SH-SY5Y (cell line): Measurements from ENCODE around the gene PDGFD.

Experiments used
- GATA2 ChIP-seq: IDR thresholded peaks from 2 replicates; pipeline ENCODE4 v1.6.1; 2011; ENCODE audit warnings: mild to moderate bottlenecking, low read depth, low read length
- GATA3 ChIP-seq: IDR thresholded peaks from 2 replicates; pipeline ENCODE4 v1.6.1; 2011; ENCODE audit warnings: low read depth, mild to moderate bottlenecking, low read length, moderate library complexity

GRCh38 chr11:104089481-104089880 lies 74.5 kb downstream of the PDGFD start:
- TF ChIP-seq GATA3: no peak
- TF ChIP-seq GATA2: no peak
